ENCODE measurements around the gene IFRD2. TPM values are rescaled to one million over a fixed set of nuclear protein-coding genes. Genes with fewer than 3 reads are reported as not detected.

The IFRD2 gene
- total and polyA plus RNA-seq, 9 of the 15 experiments (the other 6 are each of a cell fraction or from before 2014, with no cell fraction given): 30.5 to 115 (median 52.8) TPM

GRCh38 chr3:50292159-50293078, at the start of gene IFRD2 (continued):
- peak; percentile 96 for TF ChIP-seq SMAD3 (CRISPR knock-in tag; conservative IDR thresholded peaks at IDR 0.05)
- TF ChIP-seq TFAM (CRISPR knock-in tag; conservative IDR thresholded peaks at IDR 0.05): no peak
- TF ChIP-seq MYNN (IDR thresholded peaks at IDR 0.05): no peak
- no peak for TF ChIP-seq MYNN (CRISPR knock-in tag; IDR thresholded peaks at IDR 0.05)
- TF ChIP-seq ZNF764 (CRISPR knock-in tag; IDR thresholded peaks at IDR 0.05; ENCODE audit: low read depth): no peak
- peak; percentile 65; the same call in 1 of the 2 replicates for TF ChIP-seq ZNF239 (CRISPR knock-in tag; IDR thresholded peaks at IDR 0.05)
- TF ChIP-seq SREBF2 (CRISPR knock-in tag; IDR thresholded peaks at IDR 0.05): no peak
- TF ChIP-seq KLF16 (IDR thresholded peaks at IDR 0.05): no peak
- peak; percentile 53 to 67 for TF ChIP-seq E2F6 (IDR thresholded peaks at IDR 0.05; ENCODE audit: borderline replicate concordance in 1 of 2, extremely low read depth in 1 of 2, insufficient read depth in 1 of 2, insufficient read length in 1 of 2, low read depth in 1 of 2, low read length in 1 of 2, poor library complexity in 1 of 2, severe bottlenecking in 1 of 2)
- TF ChIP-seq MITF (IDR thresholded peaks at IDR 0.05): no peak
- peak; percentile 83 for TF ChIP-seq VEZF1 (CRISPR knock-in tag; IDR thresholded peaks at IDR 0.05)
- no peak for TF ChIP-seq MYBL2 (IDR thresholded peaks at IDR 0.05; ENCODE audit: low read depth)
- no peak for TF ChIP-seq MYBL2 (CRISPR knock-in tag; IDR thresholded peaks at IDR 0.05; ENCODE audit: borderline replicate concordance)
- TF ChIP-seq OTX1 (CRISPR knock-in tag; IDR thresholded peaks at IDR 0.05): no peak
- peak; percentile 62; the same call in 1 of the 2 replicates for TF ChIP-seq PHF8 (IDR thresholded peaks at IDR 0.05; ENCODE audit: borderline replicate concordance, low read length)
- no peak for TF ChIP-seq THRB (CRISPR knock-in tag; conservative IDR thresholded peaks at IDR 0.05)
- TF ChIP-seq ZNF589 (CRISPR knock-in tag; IDR thresholded peaks at IDR 0.05; ENCODE audit: low read depth): peak; percentile 81
- TF ChIP-seq SAP30 (IDR thresholded peaks at IDR 0.05; ENCODE audit: borderline replicate concordance, insufficient read depth, low read depth, low read length, poor library complexity, severe bottlenecking): peak; percentile 79
- no peak for TF ChIP-seq CHD4 (IDR thresholded peaks at IDR 0.05; ENCODE audit: insufficient read depth, insufficient replicate concordance, low read depth, low read length, poor library complexity, severe bottlenecking)
- TF ChIP-seq ZNF431 (CRISPR knock-in tag; IDR thresholded peaks at IDR 0.05): no peak
- TF ChIP-seq RB1 (IDR thresholded peaks at IDR 0.05; ENCODE audit: low read depth): peak; percentile 69
- TF ChIP-seq MAZ (CRISPR knock-in tag; conservative IDR thresholded peaks at IDR 0.05 in 1 of 2, IDR thresholded peaks at IDR 0.05 in 1 of 2): peak; percentile 89 to 97
